Measurements from ENCODE around the gene AJAP1. TPM values are rescaled to one million over a fixed set of nuclear protein-coding genes. Genes with fewer than 3 reads are reported as not detected.

The AJAP1 gene
- total and polyA plus RNA-seq, 4 donors = 12.3 to 28.7 (median 26.4) TPM

DNA sequence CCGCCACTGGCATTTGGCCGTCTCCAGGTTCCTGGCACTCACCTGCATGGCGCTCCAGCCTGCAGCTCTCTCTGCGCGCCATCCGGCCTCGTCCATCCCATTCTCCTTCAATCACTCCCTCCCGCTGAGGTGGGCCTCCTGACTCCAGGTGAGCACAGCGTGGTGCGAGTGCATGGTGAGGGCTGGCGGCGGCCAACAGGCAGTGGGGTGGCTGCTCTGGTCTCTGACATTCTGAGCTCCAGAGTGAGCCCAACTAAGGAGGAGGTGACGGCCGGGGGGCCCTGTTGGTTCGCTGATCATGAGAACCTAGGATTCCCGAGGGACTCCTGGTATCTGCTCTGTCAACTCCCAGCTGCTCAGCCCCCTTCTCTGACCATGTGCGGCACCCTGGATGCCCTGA is 130.4 kb downstream of the AJAP1 start:
- peaks cover 37% of the 10 kb centered on the region for H3K36me3 ChIP-seq (ENCODE audit: control insufficient read depth, insufficient read depth, low read length)
- DNase-seq (ENCODE audit: low read depth in 4 of 6, low spot score in 6 of 6) = no peak
- H3K27me3 ChIP-seq (ENCODE audit: control insufficient read depth, insufficient read depth, low read length) = no peaks in the 10 kb centered on the region
- no peaks in the 10 kb centered on the region for H3K4me1 ChIP-seq (ENCODE audit: control insufficient read depth, insufficient read depth, low read length)
- no peak overlapping the region for H3K27ac ChIP-seq (ENCODE audit: low read depth, low read length)
- no peaks in the 10 kb centered on the region for H3K9me3 ChIP-seq (ENCODE audit: control insufficient read depth, insufficient read depth, low read length)
- H3K4me3 ChIP-seq (ENCODE audit: low read depth, low read length) = no peak overlapping the region
- 87% methylated on average over 12 of the region's 17 CpGs for WGBS (ENCODE audit: insufficient coverage)

DNA sequence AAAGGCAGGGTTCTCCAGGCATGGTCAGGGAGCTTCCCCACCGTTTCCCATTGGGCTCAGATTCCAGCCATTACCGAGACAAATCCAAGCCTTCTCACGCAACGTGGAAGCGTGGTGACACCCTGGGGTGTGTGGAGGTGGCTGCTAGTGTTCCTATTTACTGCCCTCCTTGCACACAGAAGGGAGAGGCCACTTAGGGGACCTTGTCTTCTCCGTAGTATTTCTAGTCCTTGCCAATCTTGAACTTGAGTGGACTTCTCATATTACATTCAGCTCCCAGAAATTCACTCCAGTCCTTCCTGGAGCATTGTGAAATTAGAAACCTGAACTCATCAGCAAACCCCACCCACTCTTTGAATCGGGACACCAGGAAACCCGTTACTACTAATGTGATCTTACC is 131.6 kb downstream of the AJAP1 start:
- peaks cover 32% of the 10 kb centered on the region for H3K36me3 ChIP-seq (ENCODE audit: control insufficient read depth, insufficient read depth, low read length)
- no peaks in the 10 kb centered on the region for H3K27me3 ChIP-seq (ENCODE audit: control insufficient read depth, insufficient read depth, low read length)
- H3K27ac ChIP-seq (ENCODE audit: low read depth, low read length) = no peak overlapping the region
- no peaks in the 10 kb centered on the region for H3K9me3 ChIP-seq (ENCODE audit: control insufficient read depth, insufficient read depth, low read length)
- H3K4me3 ChIP-seq (ENCODE audit: low read depth, low read length) = no peak overlapping the region
- no peaks in the 10 kb centered on the region for H3K4me1 ChIP-seq (ENCODE audit: control insufficient read depth, insufficient read depth, low read length)
- no peak for DNase-seq (ENCODE audit: low read depth in 4 of 6, low spot score in 6 of 6)
- 77% methylated on average over 5 of the region's 8 CpGs for WGBS (ENCODE audit: insufficient coverage)

DNA sequence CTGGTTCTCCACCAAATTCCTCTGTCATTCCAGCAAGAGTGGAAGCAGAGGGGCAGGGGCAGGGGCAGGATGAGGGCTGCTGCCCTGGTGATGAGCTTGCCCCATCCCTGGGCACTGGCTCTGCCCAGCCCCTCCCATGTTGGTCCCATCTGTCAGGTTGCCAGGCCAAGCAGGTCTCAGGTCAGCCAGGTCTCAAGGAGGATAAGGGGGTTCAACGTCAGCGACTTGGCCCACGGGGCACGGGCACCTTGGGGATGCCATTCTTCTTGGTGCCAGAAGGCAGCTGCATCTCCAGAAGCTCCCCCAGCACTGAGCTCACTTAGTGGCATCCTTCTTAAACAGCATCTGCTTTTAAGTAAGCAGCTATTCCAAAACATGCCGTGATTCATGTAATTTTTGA is 133.1 kb downstream of the AJAP1 start:
- no peaks in the 10 kb centered on the region for H3K4me1 ChIP-seq (ENCODE audit: control insufficient read depth, insufficient read depth, low read length)
- no peak for DNase-seq (ENCODE audit: low read depth in 4 of 6, low spot score in 6 of 6)
- H3K27ac ChIP-seq (ENCODE audit: low read depth, low read length) = no peak overlapping the region
- WGBS (ENCODE audit: insufficient coverage) = 89% methylated on average over 4 of the region's 5 CpGs
- H3K4me3 ChIP-seq (ENCODE audit: low read depth, low read length) = no peak overlapping the region
- no peaks in the 10 kb centered on the region for H3K9me3 ChIP-seq (ENCODE audit: control insufficient read depth, insufficient read depth, low read length)
- H3K27me3 ChIP-seq (ENCODE audit: control insufficient read depth, insufficient read depth, low read length) = no peaks in the 10 kb centered on the region
- H3K36me3 ChIP-seq (ENCODE audit: control insufficient read depth, insufficient read depth, low read length) = peaks cover 20% of the 10 kb centered on the region

DNA sequence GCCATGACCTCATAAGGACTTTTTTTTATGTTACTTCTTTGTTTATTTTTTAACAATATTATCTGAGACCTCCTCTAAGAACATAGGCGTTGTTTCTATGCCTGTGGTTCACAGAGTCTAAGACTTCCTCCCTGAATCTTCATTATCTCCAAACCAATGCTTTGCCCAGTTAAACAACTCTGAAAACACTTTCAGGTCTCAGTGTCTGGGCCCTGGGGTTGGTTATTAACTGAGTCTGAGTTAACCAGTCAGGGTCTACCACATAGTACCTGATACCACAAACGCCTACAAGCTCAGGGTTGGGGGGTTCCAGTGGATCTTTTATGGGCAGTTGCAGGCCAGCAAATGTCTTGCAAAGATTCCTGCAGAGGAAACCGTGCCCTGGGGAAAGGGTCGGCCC is 138.2 kb downstream of the AJAP1 start:
- WGBS (ENCODE audit: insufficient coverage) = 85% methylated on average over 3 of the region's 4 CpGs
- no peaks in the 10 kb centered on the region for H3K9me3 ChIP-seq (ENCODE audit: control insufficient read depth, insufficient read depth, low read length)
- peaks cover under 1% of the 10 kb centered on the region for H3K36me3 ChIP-seq (ENCODE audit: control insufficient read depth, insufficient read depth, low read length)
- H3K4me3 ChIP-seq (ENCODE audit: low read depth, low read length) = no peak overlapping the region
- no peak overlapping the region for H3K27ac ChIP-seq (ENCODE audit: low read depth, low read length)
- no peak for DNase-seq (ENCODE audit: low read depth in 4 of 6, low spot score in 6 of 6)
- H3K27me3 ChIP-seq (ENCODE audit: control insufficient read depth, insufficient read depth, low read length) = no peaks in the 10 kb centered on the region
- H3K4me1 ChIP-seq (ENCODE audit: control insufficient read depth, insufficient read depth, low read length) = peaks cover 4% of the 10 kb centered on the region

DNA sequence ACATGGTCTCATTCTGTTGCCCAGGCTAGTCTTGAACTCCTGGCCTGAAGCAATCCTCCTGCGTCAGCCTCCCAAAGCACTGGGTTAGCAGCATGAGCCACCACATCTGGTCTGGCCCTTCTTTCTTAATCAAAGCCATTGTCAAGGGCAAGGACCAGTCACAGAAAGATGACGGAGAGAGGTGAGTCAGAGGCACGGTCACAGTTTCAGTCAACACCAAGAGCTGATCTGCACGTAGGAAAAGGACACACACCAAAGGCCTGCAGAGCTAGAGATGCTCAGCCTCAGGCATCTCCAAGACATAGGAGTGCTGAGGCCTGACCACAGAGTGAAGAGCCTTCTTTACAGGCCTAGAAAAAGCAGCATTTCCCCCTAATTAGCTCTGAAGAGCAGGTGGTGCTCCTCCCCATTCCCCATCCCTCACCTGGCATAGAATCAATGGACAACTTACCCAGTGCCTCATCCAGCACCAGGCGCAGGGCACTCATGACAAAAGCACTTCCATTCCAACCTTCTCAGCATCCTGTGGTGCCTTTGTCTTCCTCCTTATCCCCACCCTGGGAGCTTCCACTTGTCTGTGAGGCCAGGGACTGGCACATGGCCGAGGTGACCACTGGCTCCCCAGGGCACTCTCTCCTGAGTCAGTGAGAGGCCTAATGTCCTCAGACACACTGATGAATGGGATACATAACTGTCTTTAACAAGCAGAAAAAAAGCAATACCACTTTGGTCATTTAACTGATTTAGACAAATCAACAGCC is 139.8 kb downstream of the AJAP1 start:
- Histone ChIP-seq H3K4me1 (ENCODE audit: control insufficient read depth, insufficient read depth, low read length) (peaks cover 4% of the 10 kb centered on the region), H3K4me3 (ENCODE audit: low read depth, low read length) (no peak overlapping the region), H3K27me3 (ENCODE audit: control insufficient read depth, insufficient read depth, low read length) (no peaks in the 10 kb centered on the region), H3K27ac (ENCODE audit: low read depth, low read length) (no peak overlapping the region), H3K36me3 (ENCODE audit: control insufficient read depth, insufficient read depth, low read length) (no peaks in the 10 kb centered on the region), H3K9me3 (ENCODE audit: control insufficient read depth, insufficient read depth, low read length) (no peaks in the 10 kb centered on the region)
- DNase-seq (ENCODE audit: low read depth in 4 of 6, low spot score in 6 of 6) = peak in 1 of 6 donors; percentile 81
- WGBS (ENCODE audit: insufficient coverage) = 93% methylated on average over 5 of the region's 6 CpGs

DNA sequence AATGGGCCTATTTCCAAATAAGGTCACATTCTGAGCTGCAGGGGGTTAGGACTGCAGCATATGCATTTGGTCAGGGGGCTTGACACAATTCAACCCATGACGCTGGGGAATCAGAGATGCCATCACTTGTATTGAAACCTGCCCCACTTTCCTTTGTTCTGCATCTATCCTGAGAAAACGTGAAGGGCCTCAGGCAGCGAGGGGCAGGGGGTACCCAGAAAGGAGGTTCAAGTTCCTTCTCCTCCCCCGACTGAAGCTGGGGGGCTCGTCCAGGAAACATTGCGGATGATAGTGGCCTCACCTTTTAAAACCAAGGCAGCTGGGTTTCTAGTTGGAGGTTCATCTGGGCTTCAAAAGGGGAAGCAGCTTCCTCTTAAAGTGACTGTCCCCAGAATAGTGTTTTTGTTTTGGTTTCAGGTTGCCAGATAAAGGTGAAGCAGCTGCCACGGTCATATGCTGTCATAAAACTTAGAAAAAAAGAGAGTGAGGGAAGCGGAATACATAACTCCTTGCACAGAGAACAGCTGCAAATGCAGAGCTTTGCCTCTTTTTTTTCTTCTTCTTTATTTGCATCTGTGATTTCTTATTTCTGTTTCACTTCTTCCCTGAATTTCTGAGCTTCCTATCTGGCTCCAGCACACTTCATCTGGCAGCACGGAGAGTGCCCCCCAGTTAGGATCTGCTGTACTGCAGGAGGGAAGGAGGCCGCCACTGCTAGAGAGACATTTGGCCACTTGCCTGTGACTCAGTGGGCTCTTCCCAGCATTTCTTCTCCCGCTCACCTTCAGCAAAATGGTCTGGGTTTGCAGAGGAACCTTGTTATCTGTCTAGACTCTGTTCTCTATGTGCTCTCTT is 142.0 kb downstream of the AJAP1 start:
- Histone ChIP-seq H3K27me3 (ENCODE audit: control insufficient read depth, insufficient read depth, low read length) (no peaks in the 10 kb centered on the region), H3K4me1 (ENCODE audit: control insufficient read depth, insufficient read depth, low read length) (peaks cover 4% of the 10 kb centered on the region), H3K4me3 (ENCODE audit: low read depth, low read length) (no peak overlapping the region), H3K9me3 (ENCODE audit: control insufficient read depth, insufficient read depth, low read length) (no peaks in the 10 kb centered on the region), H3K36me3 (ENCODE audit: control insufficient read depth, insufficient read depth, low read length) (no peaks in the 10 kb centered on the region), H3K27ac (ENCODE audit: low read depth, low read length) (no peak overlapping the region)
- DNase-seq (ENCODE audit: low read depth in 4 of 6, low spot score in 6 of 6) = peak in 1 of 6 donors; percentile 45
- 88% methylated on average over 8 of the region's 11 CpGs for WGBS (ENCODE audit: insufficient coverage)

DNA sequence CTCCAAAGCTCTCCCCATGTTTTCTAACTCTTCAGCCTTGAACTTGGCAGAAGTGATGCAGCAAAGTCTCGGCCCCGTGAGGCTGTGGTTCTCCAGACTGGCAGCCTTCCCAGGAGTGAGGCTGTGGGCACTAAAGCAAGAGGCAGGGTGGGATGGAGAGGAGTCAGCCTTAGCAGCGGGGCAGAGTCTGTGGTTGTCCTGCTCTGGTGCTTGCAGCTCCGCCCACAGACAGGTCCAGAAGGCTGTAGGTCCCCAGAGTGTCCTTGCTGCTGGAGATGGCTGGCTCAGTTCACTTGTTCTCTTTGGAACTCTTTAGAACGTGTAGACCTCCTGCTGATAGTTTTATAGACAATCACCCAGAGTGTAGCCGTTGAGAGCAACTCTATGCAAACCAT is 142.6 kb downstream of the AJAP1 start:
- Histone ChIP-seq H3K9me3 (ENCODE audit: control insufficient read depth, insufficient read depth, low read length) (no peaks in the 10 kb centered on the region), H3K36me3 (ENCODE audit: control insufficient read depth, insufficient read depth, low read length) (no peaks in the 10 kb centered on the region), H3K27ac (ENCODE audit: low read depth, low read length) (no peak overlapping the region), H3K4me1 (ENCODE audit: control insufficient read depth, insufficient read depth, low read length) (peaks cover 7% of the 10 kb centered on the region), H3K4me3 (ENCODE audit: low read depth, low read length) (no peak overlapping the region), H3K27me3 (ENCODE audit: control insufficient read depth, insufficient read depth, low read length) (no peaks in the 10 kb centered on the region)
- 73% methylated on average over 5 of the region's 6 CpGs for WGBS (ENCODE audit: insufficient coverage)
- DNase-seq (ENCODE audit: low read depth in 4 of 6, low spot score in 6 of 6) = peak in 1 of 6 donors; percentile 69

DNA sequence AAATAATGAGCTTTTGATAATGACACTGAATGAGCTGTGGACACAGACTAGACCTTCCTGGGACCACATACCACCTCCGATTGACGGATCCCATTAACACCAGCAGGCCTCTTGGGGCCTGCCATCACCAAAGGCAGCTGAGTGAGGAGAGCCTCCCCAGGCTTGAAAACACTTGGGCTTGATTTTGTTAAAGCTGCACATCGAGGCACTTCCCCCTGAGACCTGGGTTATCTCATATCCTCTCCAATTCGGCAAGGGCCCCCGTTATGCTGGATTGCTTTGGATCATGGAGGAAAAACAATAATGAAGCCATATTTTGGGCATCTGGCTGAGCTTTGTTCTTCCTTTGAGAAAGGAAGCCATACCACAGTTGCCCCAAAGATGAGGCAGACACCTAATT is 143.0 kb downstream of the AJAP1 start:
- Histone ChIP-seq H3K27ac (ENCODE audit: low read depth, low read length) (no peak overlapping the region), H3K36me3 (ENCODE audit: control insufficient read depth, insufficient read depth, low read length) (no peaks in the 10 kb centered on the region), H3K4me3 (ENCODE audit: low read depth, low read length) (no peak overlapping the region), H3K9me3 (ENCODE audit: control insufficient read depth, insufficient read depth, low read length) (no peaks in the 10 kb centered on the region), H3K4me1 (ENCODE audit: control insufficient read depth, insufficient read depth, low read length) (peaks cover 7% of the 10 kb centered on the region), H3K27me3 (ENCODE audit: control insufficient read depth, insufficient read depth, low read length) (no peaks in the 10 kb centered on the region)
- no peak for DNase-seq (ENCODE audit: low read depth in 4 of 6, low spot score in 6 of 6)
- 50% methylated on average over 2 of the region's 5 CpGs for WGBS (ENCODE audit: insufficient coverage)

DNA sequence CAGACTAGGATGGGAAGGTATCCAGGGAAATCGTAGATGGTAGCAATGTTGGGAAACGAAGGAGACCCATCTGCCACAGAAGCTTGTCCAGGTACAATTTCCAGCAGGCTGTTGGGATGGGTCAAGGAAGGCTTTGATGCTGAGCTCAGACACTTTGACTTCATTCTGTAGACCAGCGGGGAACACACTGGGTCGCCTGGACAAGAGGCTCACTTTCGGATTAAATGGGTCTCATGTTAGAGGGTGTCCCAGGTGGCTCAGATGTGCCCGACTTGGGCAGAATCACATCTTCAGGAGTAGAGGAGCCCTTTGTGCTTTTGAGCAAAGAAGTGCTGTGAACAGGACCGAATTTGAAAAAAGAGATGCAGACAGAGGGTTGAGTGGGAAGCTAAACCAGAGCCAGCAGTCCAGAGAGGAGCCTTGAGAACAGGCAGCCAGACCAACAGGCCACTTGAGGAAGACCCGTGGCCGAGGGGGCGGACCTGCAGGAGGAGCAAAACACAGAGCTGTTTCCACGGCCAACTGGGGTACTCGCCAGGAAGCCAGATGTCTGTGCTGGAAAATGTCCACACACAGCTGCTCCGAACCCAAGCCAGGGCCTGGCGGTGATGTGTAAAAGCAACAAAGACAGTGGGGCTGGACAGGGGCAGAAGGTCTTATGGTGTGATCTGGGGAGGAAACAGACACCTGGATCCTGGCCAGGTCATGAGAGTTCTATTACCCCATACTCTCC is 146.9 kb downstream of the AJAP1 start:
- no peaks in the 10 kb centered on the region for H3K36me3 ChIP-seq (ENCODE audit: control insufficient read depth, insufficient read depth, low read length)

More for the DNA sequence above, 146.9 kb downstream of the AJAP1 start:
- Histone ChIP-seq H3K27ac (ENCODE audit: low read depth, low read length) (no peak overlapping the region), H3K4me1 (ENCODE audit: control insufficient read depth, insufficient read depth, low read length) (peaks cover 3% of the 10 kb centered on the region), H3K27me3 (ENCODE audit: control insufficient read depth, insufficient read depth, low read length) (no peaks in the 10 kb centered on the region), H3K9me3 (ENCODE audit: control insufficient read depth, insufficient read depth, low read length) (no peaks in the 10 kb centered on the region), H3K4me3 (ENCODE audit: low read depth, low read length) (no peak overlapping the region)
- peak in 1 of 6 donors; percentile 70 for DNase-seq (ENCODE audit: low read depth in 4 of 6, low spot score in 6 of 6)
- WGBS (ENCODE audit: insufficient coverage) = 67% methylated on average over 14 of the region's 14 CpGs
